Calu3 (cell line): ENCODE measurements around the gene C11orf71. TPM values are rescaled to one million over a fixed set of nuclear protein-coding genes. Genes with fewer than 3 reads are reported as not detected.

Source experiments
- BruUV-seq: library from RNA; stranded (reverse); fragments of 400-500 nt; replicated peaks from 2 replicates; lab custom pipeline; 2021; lab: Mats Ljungman, UMichigan
- CTCF ChIA-PET: fragments of 300-600 bp; sonication (Branson Sonifier 250); formaldehyde crosslinking; loops from one replicate; lab custom pipeline; 2022; ENCODE audit warnings: antibody characterized with exemption; lab: Charles Lee
- DNase-seq: peaks from one replicate; pipeline ENCODE4 v3.0.0; 2022
- H3K27ac Mint-ChIP-seq: one replicate; pipeline ENCODE4 v1.8.0; 2022; ENCODE audit warnings: mixed read lengths; ENCODE audit not compliant: unreplicated experiment
- H3K27me3 Mint-ChIP-seq: one replicate; pipeline ENCODE4 v1.8.0; 2022; ENCODE audit warnings: mixed read lengths; ENCODE audit not compliant: unreplicated experiment
- H3K36me3 Mint-ChIP-seq: one replicate; pipeline ENCODE4 v1.8.0; 2022; ENCODE audit warnings: mild to moderate bottlenecking, moderate library complexity, mixed read lengths; ENCODE audit not compliant: insufficient read depth, unreplicated experiment
- H3K4me1 Mint-ChIP-seq: one replicate; pipeline ENCODE4 v1.8.0; 2022; ENCODE audit warnings: mild to moderate bottlenecking, low read depth, mixed read lengths; ENCODE audit not compliant: unreplicated experiment
- H3K4me3 Mint-ChIP-seq: one replicate; pipeline ENCODE4 v1.8.0; 2022; ENCODE audit warnings: mild to moderate bottlenecking, low read depth, moderate library complexity, mixed read lengths; ENCODE audit not compliant: unreplicated experiment
- H3K9me3 Mint-ChIP-seq: one replicate; pipeline ENCODE4 v1.8.0; 2022; ENCODE audit warnings: low read depth, mixed read lengths; ENCODE audit not compliant: unreplicated experiment
- intact Hi-C: fragments of 100-400 bp; cut with micrococcal nuclease; formaldehyde crosslinking; loops from one replicate; pipeline ENCODE4 v1.10.0; 2022; ENCODE audit not compliant: unreplicated experiment
- total RNA-seq: library from RNA; stranded (reverse); gene quantifications from 2 replicates; pipeline ENCODE4 v1.2.3, GENCODE V29; 2022
- TF ChIP-seq, protein P1 (sequence below): fragments of 200-600 bp; IDR thresholded peaks from one replicate; pipeline ENCODE4 v1.8.0; 2022; ENCODE audit warnings: antibody characterized with exemption; ENCODE audit not compliant: unreplicated experiment

Gene C11orf71
- total RNA-seq, 1 experiment from 2014 or later, result 3.8 TPM

- no peak overlapping the region for H3K27ac Mint-ChIP-seq
- TF ChIP-seq, protein P1, sequence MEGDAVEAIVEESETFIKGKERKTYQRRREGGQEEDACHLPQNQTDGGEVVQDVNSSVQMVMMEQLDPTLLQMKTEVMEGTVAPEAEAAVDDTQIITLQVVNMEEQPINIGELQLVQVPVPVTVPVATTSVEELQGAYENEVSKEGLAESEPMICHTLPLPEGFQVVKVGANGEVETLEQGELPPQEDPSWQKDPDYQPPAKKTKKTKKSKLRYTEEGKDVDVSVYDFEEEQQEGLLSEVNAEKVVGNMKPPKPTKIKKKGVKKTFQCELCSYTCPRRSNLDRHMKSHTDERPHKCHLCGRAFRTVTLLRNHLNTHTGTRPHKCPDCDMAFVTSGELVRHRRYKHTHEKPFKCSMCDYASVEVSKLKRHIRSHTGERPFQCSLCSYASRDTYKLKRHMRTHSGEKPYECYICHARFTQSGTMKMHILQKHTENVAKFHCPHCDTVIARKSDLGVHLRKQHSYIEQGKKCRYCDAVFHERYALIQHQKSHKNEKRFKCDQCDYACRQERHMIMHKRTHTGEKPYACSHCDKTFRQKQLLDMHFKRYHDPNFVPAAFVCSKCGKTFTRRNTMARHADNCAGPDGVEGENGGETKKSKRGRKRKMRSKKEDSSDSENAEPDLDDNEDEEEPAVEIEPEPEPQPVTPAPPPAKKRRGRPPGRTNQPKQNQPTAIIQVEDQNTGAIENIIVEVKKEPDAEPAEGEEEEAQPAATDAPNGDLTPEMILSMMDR, result no peak
Measured at GRCh38 chr11:114354076-114354475, 46.2 kb downstream of the C11orf71 start.

DNA sequence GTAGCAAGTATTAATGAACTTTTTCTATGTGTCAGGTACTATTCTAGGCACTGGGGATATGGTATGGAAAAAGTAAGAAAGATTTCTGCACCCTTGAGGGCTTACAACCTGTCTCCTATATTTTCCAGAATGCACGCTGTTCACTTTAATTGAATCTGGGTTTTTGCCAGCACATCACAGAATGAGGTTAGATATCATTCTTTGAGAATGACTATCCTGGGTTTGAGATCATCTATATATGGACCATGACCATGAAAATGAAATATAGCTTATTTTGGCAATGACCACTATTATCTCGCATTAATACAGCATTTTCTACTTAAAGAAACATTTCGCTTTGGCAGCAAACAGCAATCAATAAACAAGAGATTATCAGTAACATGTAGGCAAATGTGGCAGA lies 46.9 kb downstream of the C11orf71 start:
- Mint-ChIP-seq H3K27ac (no peak overlapping the region), H3K27me3 (no peaks in the 10 kb centered on the region), H3K4me3 (no peak overlapping the region), H3K9me3 (no peaks in the 10 kb centered on the region), H3K36me3 (no peaks in the 10 kb centered on the region), H3K4me1 (no peaks in the 10 kb centered on the region)
- TF ChIP-seq, protein P1, result no peak
- BruUV-seq, result no TSS peak
- intact Hi-C loops, result no loop called here
- no peak for DNase-seq
- CTCF ChIA-PET, result no interaction called here

More at GRCh38 chr11:114354076-114354475, 46.2 kb downstream of the C11orf71 start:
- no TSS peak for BruUV-seq
- CTCF ChIA-PET, result no interaction called here
- no peaks in the 10 kb centered on the region for H3K9me3 Mint-ChIP-seq
- intact Hi-C loops, result no loop called here
- H3K4me1 Mint-ChIP-seq, result no peaks in the 10 kb centered on the region
- H3K36me3 Mint-ChIP-seq, result peaks cover 4% of the 10 kb centered on the region
- no peaks in the 10 kb centered on the region for H3K27me3 Mint-ChIP-seq
- peak; percentile 24 for DNase-seq
- no peak overlapping the region for H3K4me3 Mint-ChIP-seq

- no peak for DNase-seq
- Mint-ChIP-seq H3K4me3 (no peak overlapping the region), H3K9me3 (no peaks in the 10 kb centered on the region), H3K27ac (no peak overlapping the region), H3K4me1 (no peaks in the 10 kb centered on the region), H3K36me3 (no peaks in the 10 kb centered on the region), H3K27me3 (no peaks in the 10 kb centered on the region)
- no TSS peak for BruUV-seq
- intact Hi-C loops, result no loop called here
- CTCF ChIA-PET, result no interaction called here
- TF ChIP-seq, protein P1, result no peak
Measured at GRCh38 chr11:114350022-114350421, 50.3 kb downstream of the C11orf71 start.

Other genes with a start within 250 kb of the C11orf71 start
- 52.7 and 116 TPM in 2 replicates for gene NNMT, start 104.1 kb downstream of the C11orf71 start, total RNA-seq
- 22.0 and 26.4 TPM in 2 replicates for gene RBM7, start 155 bp upstream of the C11orf71 start, total RNA-seq
- 69.1 and 74.2 TPM in 2 replicates for gene REXO2, start 39.0 kb upstream of the C11orf71 start, total RNA-seq
- gene NXPE1, start 159.4 kb upstream of the C11orf71 start, total RNA-seq, result not detected in 2 replicates
- not detected in 2 replicates for gene NXPE4, start 195.3 kb upstream of the C11orf71 start, total RNA-seq